ACC112 (cell line): ENCODE results near the gene SNRPD2.

ENCODE experiments used
- H2AFZ ChIP-seq: fragments of 200-600 bp; sonication (generic); one replicate; pipeline ENCODE4 v1.6.0; 2017; ENCODE audit warnings: antibody characterized with exemption, low read length; ENCODE audit not compliant: unreplicated experiment
- H3K27ac ChIP-seq: fragments of 200-600 bp; sonication (generic); 2 replicates; pipeline ENCODE4 v1.5.1; 2014; ENCODE audit warnings: low read depth, mild to moderate bottlenecking, antibody characterized with exemption, low read length, moderate library complexity
- H3K27me3 ChIP-seq: fragments of 200-600 bp; sonication (generic); 2 replicates; pipeline ENCODE4 v1.6.1; 2014; ENCODE audit warnings: mild to moderate bottlenecking, antibody characterized with exemption, low read length, moderate library complexity, mixed read lengths; ENCODE audit not compliant: insufficient read depth
- H3K36me3 ChIP-seq: fragments of 200-600 bp; sonication (generic); 2 replicates; pipeline ENCODE4 v1.6.1; 2016; ENCODE audit warnings: mild to moderate bottlenecking, antibody characterized with exemption, low read length, moderate library complexity, mixed read lengths; ENCODE audit not compliant: insufficient read depth
- H3K4me1 ChIP-seq: fragments of 200-600 bp; sonication (generic); one replicate; pipeline ENCODE4 v1.6.1; 2016; ENCODE audit warnings: low read length, mixed read lengths; ENCODE audit not compliant: insufficient read depth, unreplicated experiment, control insufficient read depth
- H3K4me3 ChIP-seq: fragments of 200-600 bp; sonication (generic); 2 replicates; pipeline ENCODE4 v1.5.1; 2014; ENCODE audit warnings: mild to moderate bottlenecking, low read depth, low read length
- H3K79me2 ChIP-seq: fragments of 200-600 bp; sonication (generic); one replicate; pipeline ENCODE4 v1.6.0; 2016; ENCODE audit warnings: low read length; ENCODE audit not compliant: control insufficient read depth, unreplicated experiment, insufficient read depth

Gene SNRPD2

GRCh38 chr19:45717131-45717982 lies 25.6 kb upstream of the SNRPD2 start:
- no peaks in the 10 kb centered on the region for H3K27me3 ChIP-seq
- peak overlapping the region; percentile 45 for H2AFZ ChIP-seq
- peaks cover 18% of the 10 kb centered on the region for H3K79me2 ChIP-seq
- peak overlapping the region; percentile 79 for H3K4me3 ChIP-seq
- H3K36me3 ChIP-seq = 0 out of 2 replicates have a peak, but pooled peaks cover 8% of the 10 kb centered on the region
- peaks cover 20% of the 10 kb centered on the region for H3K4me1 ChIP-seq
- peak overlapping the region; percentile 92 for H3K27ac ChIP-seq

GRCh38 chr19:45716359-45717130 lies 24.8 kb upstream of the SNRPD2 start:
- peak overlapping the region; percentile 45 for H2AFZ ChIP-seq
- 0 out of 2 replicates have a peak, but pooled peaks cover 6% of the 10 kb centered on the region for H3K36me3 ChIP-seq
- H3K27me3 ChIP-seq = no peaks in the 10 kb centered on the region
- peaks cover 13% of the 10 kb centered on the region for H3K4me1 ChIP-seq
- peaks cover 18% of the 10 kb centered on the region for H3K79me2 ChIP-seq
- H3K27ac ChIP-seq = peak overlapping the region; percentile 69
- peak overlapping the region; percentile 79 for H3K4me3 ChIP-seq

- Histone ChIP-seq H3K27ac (no peak overlapping the region), H3K36me3 (0 out of 2 replicates have a peak, but pooled peaks cover 6% of the 10 kb centered on the region), H3K4me1 (peaks cover 13% of the 10 kb centered on the region), H3K4me3 (no peak overlapping the region), H3K27me3 (no peaks in the 10 kb centered on the region), H3K79me2 (peaks cover 18% of the 10 kb centered on the region), H2AFZ (no peak overlapping the region)
These were observed 23.4 kb upstream of the SNRPD2 start for GRCh38 chr19:45715139-45715538.

GRCh38 chr19:45713141-45713540 lies 21.4 kb upstream of the SNRPD2 start:
- H3K27ac ChIP-seq = no peak overlapping the region
- peaks cover 18% of the 10 kb centered on the region for H3K79me2 ChIP-seq
- no peaks in the 10 kb centered on the region for H3K27me3 ChIP-seq
- no peak overlapping the region for H3K4me3 ChIP-seq
- H3K4me1 ChIP-seq = peaks cover 9% of the 10 kb centered on the region
- no peaks in the 10 kb centered on the region for H3K36me3 ChIP-seq
- no peak overlapping the region for H2AFZ ChIP-seq

GRCh38 chr19:45712699-45713067 lies 20.9 kb upstream of the SNRPD2 start:
- Histone ChIP-seq H3K27ac (no peak overlapping the region), H3K4me1 (peaks cover 5% of the 10 kb centered on the region), H3K27me3 (no peaks in the 10 kb centered on the region), H3K4me3 (no peak overlapping the region), H3K36me3 (no peaks in the 10 kb centered on the region), H2AFZ (no peak overlapping the region), H3K79me2 (peaks cover 18% of the 10 kb centered on the region)

GRCh38 chr19:45711851-45712698 lies 20.3 kb upstream of the SNRPD2 start:
- H3K36me3 ChIP-seq = no peaks in the 10 kb centered on the region
- peaks cover 5% of the 10 kb centered on the region for H3K4me1 ChIP-seq
- no peak overlapping the region for H3K4me3 ChIP-seq
- H3K79me2 ChIP-seq = peaks cover 18% of the 10 kb centered on the region
- no peaks in the 10 kb centered on the region for H3K27me3 ChIP-seq
- no peak overlapping the region for H3K27ac ChIP-seq
- H2AFZ ChIP-seq = no peak overlapping the region

GRCh38 chr19:45710356-45711130 lies 18.8 kb upstream of the SNRPD2 start:
- Histone ChIP-seq H3K27me3 (no peaks in the 10 kb centered on the region), H3K79me2 (peaks cover 10% of the 10 kb centered on the region), H2AFZ (no peak overlapping the region), H3K4me3 (no peak overlapping the region), H3K4me1 (no peaks in the 10 kb centered on the region), H3K36me3 (no peaks in the 10 kb centered on the region), H3K27ac (no peak overlapping the region)

GRCh38 chr19:45705710-45706415 lies 14.1 kb upstream of the SNRPD2 start:
- Histone ChIP-seq H3K4me1 (no peaks in the 10 kb centered on the region), H3K27ac (no peak overlapping the region), H3K4me3 (no peak overlapping the region)

GRCh38 chr19:45705115-45705514 lies 13.4 kb upstream of the SNRPD2 start:
- H3K27me3 ChIP-seq = no peaks in the 10 kb centered on the region
- no peak overlapping the region for H2AFZ ChIP-seq
- H3K4me1 ChIP-seq = no peaks in the 10 kb centered on the region
- H3K4me3 ChIP-seq = no peak overlapping the region
- no peaks in the 10 kb centered on the region for H3K79me2 ChIP-seq
- H3K27ac ChIP-seq = no peak overlapping the region
- no peaks in the 10 kb centered on the region; the same call in 1 of the 2 replicates for H3K36me3 ChIP-seq

More at GRCh38 chr19:45705710-45706415, 14.1 kb upstream of the SNRPD2 start:
- Histone ChIP-seq H3K36me3 (no peaks in the 10 kb centered on the region; the same call in 1 of the 2 replicates), H2AFZ (no peak overlapping the region), H3K79me2 (no peaks in the 10 kb centered on the region), H3K27me3 (no peaks in the 10 kb centered on the region)
